PFSK-1 (cell line): Measurements from ENCODE around the gene PALLD.

Experiments
- FOXP2 ChIP-seq: optimal IDR thresholded peaks from 2 replicates; pipeline ENCODE3; 2011; ENCODE audit warnings: borderline replicate concordance, control low read depth, inconsistent platforms; ENCODE audit not compliant: insufficient read depth; ENCODE audit errors: extremely low read length, extremely low read depth
- TF ChIP-seq, protein P1 (sequence below), 2 experiments: IDR thresholded peaks; 2 replicates each; pipeline versions ENCODE4 v1.6.1 to v1.8.0; 2011 to 2012; ENCODE audit warnings: low read depth in 2 of 2, low read length in 2 of 2, control low read depth in 1 of 2, inconsistent platforms in 1 of 2, mild to moderate bottlenecking in 1 of 2, moderate library complexity in 1 of 2; ENCODE audit not compliant: insufficient read depth in 1 of 2

DNA sequence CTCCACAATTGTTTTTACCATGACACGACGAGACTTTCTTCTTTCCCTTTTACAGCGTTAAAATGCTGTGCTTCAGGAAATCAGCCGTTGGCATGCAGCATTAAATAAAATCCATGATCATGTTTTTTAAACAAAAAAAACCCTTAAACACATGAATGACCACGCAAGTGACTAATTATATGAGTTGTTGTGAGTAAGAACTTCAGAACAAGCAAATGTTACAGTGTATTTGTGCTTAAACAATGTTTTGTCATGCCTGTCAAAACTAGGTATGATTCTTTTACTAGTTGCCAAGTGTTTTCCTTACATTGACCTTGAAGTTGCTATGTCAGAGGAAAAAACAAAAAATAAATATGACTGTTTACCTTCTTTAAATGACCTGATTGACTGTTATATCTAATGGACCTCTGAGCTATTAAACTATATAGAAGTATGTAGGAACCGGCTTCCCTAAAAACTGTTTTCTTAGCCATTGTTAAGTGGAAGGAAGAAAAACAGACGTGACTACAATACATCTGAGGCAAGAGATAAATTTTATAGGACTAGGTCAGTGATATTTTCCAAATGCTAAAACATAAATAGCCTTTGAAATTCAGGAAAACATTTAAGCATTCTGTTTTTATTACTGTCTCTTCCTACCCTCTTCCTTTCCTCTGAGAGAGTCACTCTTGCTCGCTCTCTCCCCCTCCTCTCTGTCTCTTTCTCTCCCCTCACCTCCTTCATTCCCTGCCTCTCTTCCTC, 197.1 kb downstream of the PALLD start:
- TF ChIP-seq, protein P1, sequence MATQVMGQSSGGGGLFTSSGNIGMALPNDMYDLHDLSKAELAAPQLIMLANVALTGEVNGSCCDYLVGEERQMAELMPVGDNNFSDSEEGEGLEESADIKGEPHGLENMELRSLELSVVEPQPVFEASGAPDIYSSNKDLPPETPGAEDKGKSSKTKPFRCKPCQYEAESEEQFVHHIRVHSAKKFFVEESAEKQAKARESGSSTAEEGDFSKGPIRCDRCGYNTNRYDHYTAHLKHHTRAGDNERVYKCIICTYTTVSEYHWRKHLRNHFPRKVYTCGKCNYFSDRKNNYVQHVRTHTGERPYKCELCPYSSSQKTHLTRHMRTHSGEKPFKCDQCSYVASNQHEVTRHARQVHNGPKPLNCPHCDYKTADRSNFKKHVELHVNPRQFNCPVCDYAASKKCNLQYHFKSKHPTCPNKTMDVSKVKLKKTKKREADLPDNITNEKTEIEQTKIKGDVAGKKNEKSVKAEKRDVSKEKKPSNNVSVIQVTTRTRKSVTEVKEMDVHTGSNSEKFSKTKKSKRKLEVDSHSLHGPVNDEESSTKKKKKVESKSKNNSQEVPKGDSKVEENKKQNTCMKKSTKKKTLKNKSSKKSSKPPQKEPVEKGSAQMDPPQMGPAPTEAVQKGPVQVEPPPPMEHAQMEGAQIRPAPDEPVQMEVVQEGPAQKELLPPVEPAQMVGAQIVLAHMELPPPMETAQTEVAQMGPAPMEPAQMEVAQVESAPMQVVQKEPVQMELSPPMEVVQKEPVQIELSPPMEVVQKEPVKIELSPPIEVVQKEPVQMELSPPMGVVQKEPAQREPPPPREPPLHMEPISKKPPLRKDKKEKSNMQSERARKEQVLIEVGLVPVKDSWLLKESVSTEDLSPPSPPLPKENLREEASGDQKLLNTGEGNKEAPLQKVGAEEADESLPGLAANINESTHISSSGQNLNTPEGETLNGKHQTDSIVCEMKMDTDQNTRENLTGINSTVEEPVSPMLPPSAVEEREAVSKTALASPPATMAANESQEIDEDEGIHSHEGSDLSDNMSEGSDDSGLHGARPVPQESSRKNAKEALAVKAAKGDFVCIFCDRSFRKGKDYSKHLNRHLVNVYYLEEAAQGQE (IDR thresholded peaks at IDR 0.05; ENCODE audit: insufficient read depth in 1 of 2, low read depth in 2 of 2, low read length in 2 of 2) = no peak
- no peak for TF ChIP-seq FOXP2
